Loucy (cell line): ENCODE measurements around the gene RPS18.
A peak's percentile ranks its signal among the peaks of the same experiment; 100 is the strongest.

Experiments used
- H2AFZ ChIP-seq: fragments of 200-600 bp; sonication (generic); 2 replicates; pipeline ENCODE4 v1.6.0; 2016; ENCODE audit warnings: antibody characterized with exemption, mild to moderate bottlenecking, low read length, moderate library complexity
- H3F3A ChIP-seq: fragments of 200-600 bp; 2 replicates; pipeline ENCODE4 v1.6.0; 2016; ENCODE audit warnings: antibody characterized with exemption, low read depth, mild to moderate bottlenecking
- H3K27me3 ChIP-seq: fragments of 200-600 bp; sonication (generic); 2 replicates; pipeline ENCODE4 v1.6.1; 2014; ENCODE audit warnings: low read length, mild to moderate bottlenecking; ENCODE audit not compliant: insufficient read depth, poor library complexity, severe bottlenecking
- H3K36me3 ChIP-seq: fragments of 200-600 bp; sonication (generic); 2 replicates; pipeline ENCODE4 v1.6.1; 2016; ENCODE audit warnings: low read length; ENCODE audit not compliant: insufficient read depth
- H3K4me1 ChIP-seq: fragments of 200-600 bp; sonication (generic); 2 replicates; pipeline ENCODE4 v1.5.1; 2014; ENCODE audit warnings: low read length, mild to moderate bottlenecking; ENCODE audit not compliant: insufficient read depth, poor library complexity, severe bottlenecking
- H3K4me2 ChIP-seq: fragments of 200-600 bp; sonication (generic); 2 replicates; pipeline ENCODE4 v1.6.0; 2014; ENCODE audit warnings: antibody characterized with exemption, low read length, low read depth, mild to moderate bottlenecking; ENCODE audit not compliant: poor library complexity, severe bottlenecking
- H3K4me3 ChIP-seq: fragments of 200-600 bp; sonication (generic); 2 replicates; pipeline ENCODE4 v1.5.1; 2014; ENCODE audit warnings: low read length, mild to moderate bottlenecking, mixed read lengths; ENCODE audit not compliant: poor library complexity, severe bottlenecking
- H3K79me2 ChIP-seq: fragments of 200-600 bp; sonication (generic); 2 replicates; pipeline ENCODE4 v1.6.1; 2014; ENCODE audit warnings: low read length; ENCODE audit not compliant: insufficient read depth
- H3K9ac ChIP-seq: fragments of 200-600 bp; sonication (generic); 2 replicates; pipeline ENCODE4 v1.6.0; 2014; ENCODE audit warnings: mild to moderate bottlenecking, low read depth, low read length, moderate library complexity; ENCODE audit not compliant: poor library complexity, severe bottlenecking
- H3K9me2 ChIP-seq: fragments of 200-600 bp; sonication (generic); replicated peaks from 2 replicates; pipeline ENCODE4 v1.6.1; 2016; ENCODE audit warnings: low read depth, low read length, mixed read lengths
- H3K9me3 ChIP-seq: fragments of 200-600 bp; sonication (generic); 2 replicates; pipeline ENCODE4 v1.6.1; 2014; ENCODE audit warnings: mild to moderate bottlenecking, antibody characterized with exemption, low read length, low read depth; ENCODE audit not compliant: insufficient read depth
- H4K20me1 ChIP-seq: fragments of 200-600 bp; sonication (generic); 2 replicates; pipeline ENCODE4 v1.6.0; 2014; ENCODE audit warnings: antibody characterized with exemption, low read length, mild to moderate bottlenecking; ENCODE audit not compliant: insufficient read depth, poor library complexity, severe bottlenecking
- CTCF ChIP-seq: fragments of 200-600 bp; sonication (generic); conservative IDR thresholded peaks from 2 replicates; pipeline ENCODE4 v1.5.1; 2014; ENCODE audit warnings: mild to moderate bottlenecking, antibody characterized with exemption, low read length
- EZH2phosphoT487 ChIP-seq: fragments of 200-600 bp; IDR thresholded peaks from 2 replicates; pipeline ENCODE4 v1.6.1; 2018; ENCODE audit warnings: antibody characterized with exemption, mild to moderate bottlenecking, moderate library complexity, borderline replicate concordance

RPS18 gene

GRCh38 chr6:33320315-33321181 lies 48.7 kb downstream of the RPS18 start:
- peaks cover 52% of the 10 kb centered on the region for H3K4me1 ChIP-seq
- H3K4me3 ChIP-seq, result peak overlapping the region; percentile 92
- peak overlapping the region; percentile 21 for H3K9ac ChIP-seq

GRCh38 chr6:33321227-33321626 lies 49.4 kb downstream of the RPS18 start:
- TF ChIP-seq EZH2phosphoT487 (no peak), CTCF (no peak)
- no peaks in the 10 kb centered on the region for H3K9me2 ChIP-seq
- H3K4me1 ChIP-seq, result peaks cover 52% of the 10 kb centered on the region
- H3F3A ChIP-seq, result peaks cover 6% of the 10 kb centered on the region; the same call in 1 of the 2 replicates
- peaks cover 30% of the 10 kb centered on the region for H4K20me1 ChIP-seq
- H3K27me3 ChIP-seq, result no peaks in the 10 kb centered on the region
- peak overlapping the region; percentile 96 for H3K9ac ChIP-seq
- H3K4me2 ChIP-seq, result peak overlapping the region; percentile 95
- H2AFZ ChIP-seq, result no peak overlapping the region
- H3K4me3 ChIP-seq, result peak overlapping the region; percentile 92
- H3K9me3 ChIP-seq, result no peaks in the 10 kb centered on the region
- H3K36me3 ChIP-seq, result peaks cover 23% of the 10 kb centered on the region; the same call in 1 of the 2 replicates
- H3K79me2 ChIP-seq, result peaks cover 53% of the 10 kb centered on the region

More at GRCh38 chr6:33320315-33321181, 48.7 kb downstream of the RPS18 start:
- H3K4me2 ChIP-seq, result peak overlapping the region; percentile 95
- H3K36me3 ChIP-seq, result peaks cover 23% of the 10 kb centered on the region; the same call in 1 of the 2 replicates
- H3K79me2 ChIP-seq, result peaks cover 55% of the 10 kb centered on the region
- H3K9me3 ChIP-seq, result no peaks in the 10 kb centered on the region
- peaks cover 30% of the 10 kb centered on the region for H4K20me1 ChIP-seq
- no peaks in the 10 kb centered on the region for H3K9me2 ChIP-seq
- no peak overlapping the region for H2AFZ ChIP-seq
- no peaks in the 10 kb centered on the region for H3K27me3 ChIP-seq
- peaks cover 6% of the 10 kb centered on the region; the same call in 1 of the 2 replicates for H3F3A ChIP-seq
- TF ChIP-seq EZH2phosphoT487 (no peak), CTCF (no peak)

GRCh38 chr6:33323623-33323948 lies 51.7 kb downstream of the RPS18 start:
- peaks cover 1% of the 10 kb centered on the region; the same call in 1 of the 2 replicates for H3F3A ChIP-seq
- H3K27me3 ChIP-seq, result no peaks in the 10 kb centered on the region
- H3K9ac ChIP-seq, result peak overlapping the region; percentile 49
- peak overlapping the region; percentile 76 for H3K4me2 ChIP-seq
- H2AFZ ChIP-seq, result peak overlapping the region; percentile 80
- no peaks in the 10 kb centered on the region for H3K9me3 ChIP-seq
- peaks cover 23% of the 10 kb centered on the region; the same call in 1 of the 2 replicates for H3K36me3 ChIP-seq
- peaks cover 21% of the 10 kb centered on the region for H4K20me1 ChIP-seq
- H3K9me2 ChIP-seq, result no peaks in the 10 kb centered on the region
- H3K79me2 ChIP-seq, result peaks cover 41% of the 10 kb centered on the region
- peak overlapping the region; percentile 92 for H3K4me3 ChIP-seq
- H3K4me1 ChIP-seq, result peaks cover 43% of the 10 kb centered on the region
- no peak for TF ChIP-seq CTCF
- TF ChIP-seq EZH2phosphoT487, result no peak
